ENCODE measurements around the gene TRIM8.

The TRIM8 gene

DNA sequence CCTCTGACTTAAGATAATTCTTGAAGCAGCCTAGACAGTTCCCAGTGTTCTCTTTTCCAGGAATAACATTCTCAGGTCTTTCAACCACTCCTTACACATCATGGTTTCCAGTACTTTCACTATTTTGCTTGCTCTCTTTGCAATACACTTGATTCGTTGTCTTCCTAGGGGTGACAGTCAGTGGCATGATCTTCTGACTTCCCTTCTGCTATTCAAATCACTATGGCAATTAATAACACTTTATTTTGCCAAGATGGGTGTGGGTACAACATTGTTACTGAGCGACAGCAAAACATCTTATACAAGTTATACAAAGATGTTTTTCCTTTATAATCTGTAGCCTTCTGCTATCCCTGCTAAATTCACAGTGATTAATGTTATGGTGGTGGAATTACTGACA, 54.6 kb downstream of the TRIM8 start:
- DNase-seq (ENCODE audit: low read depth in 2 of 2): no peak

DNA sequence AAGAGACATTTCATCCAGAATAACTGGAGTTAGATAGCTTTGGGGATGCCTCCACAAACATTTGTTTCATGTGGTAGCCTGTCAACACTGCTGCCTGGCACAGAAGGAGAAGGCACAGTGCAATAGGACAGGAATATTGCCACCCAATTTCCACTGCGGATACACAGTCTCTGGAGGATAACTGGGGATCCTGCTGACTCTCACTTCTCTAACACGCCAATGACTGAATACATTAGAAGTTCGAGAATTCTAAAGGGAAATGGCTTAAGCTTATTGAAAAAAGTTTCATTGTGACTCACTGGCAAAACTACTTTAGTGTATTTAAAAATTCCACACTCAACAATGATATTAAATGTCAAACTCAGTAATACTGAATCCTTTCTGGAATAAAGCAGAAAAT, 57.0 kb downstream of the TRIM8 start:
- no peak for DNase-seq (ENCODE audit: low read depth in 2 of 2)

DNA sequence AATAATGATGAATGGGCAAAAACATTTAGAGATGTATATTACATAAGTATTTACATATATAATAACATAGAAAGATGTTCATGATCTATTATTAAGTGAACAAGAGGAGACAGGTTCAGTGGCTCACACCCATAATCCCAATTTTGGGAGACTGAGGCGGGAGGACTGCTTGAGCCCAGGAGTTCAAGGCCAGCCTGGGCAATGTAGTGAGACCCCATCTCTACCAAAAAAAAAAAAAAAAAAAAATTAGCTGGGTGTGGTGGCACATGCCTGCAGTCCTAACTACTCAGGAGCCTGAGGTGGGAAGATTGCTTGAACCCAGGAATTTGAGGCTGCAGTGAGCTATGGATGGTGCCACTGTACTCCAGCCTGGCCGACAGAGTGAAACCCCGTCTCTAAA, 57.5 kb downstream of the TRIM8 start:
- no peak for DNase-seq (ENCODE audit: low read depth in 2 of 2)

DNA sequence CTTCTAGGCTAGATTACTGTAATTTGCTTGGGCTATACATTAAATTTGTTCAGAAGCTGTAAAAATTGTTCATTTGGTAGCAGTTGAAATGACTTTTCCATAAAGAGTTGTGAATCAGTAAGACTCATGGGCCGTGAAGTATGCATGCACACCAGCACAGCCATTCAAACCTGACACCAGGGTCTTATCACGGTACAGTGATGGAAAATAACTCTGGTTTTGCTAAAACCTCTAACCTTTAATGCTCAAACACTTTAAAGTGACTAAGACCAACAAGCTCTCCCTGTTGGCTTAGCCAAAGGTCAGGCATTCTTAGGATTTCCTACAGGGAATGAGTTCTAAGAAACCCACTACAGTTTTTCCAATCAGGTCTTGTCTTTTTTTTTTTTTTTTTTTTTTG, 58.5 kb downstream of the TRIM8 start:
- no peak for DNase-seq (ENCODE audit: low read depth in 2 of 2)

DNA sequence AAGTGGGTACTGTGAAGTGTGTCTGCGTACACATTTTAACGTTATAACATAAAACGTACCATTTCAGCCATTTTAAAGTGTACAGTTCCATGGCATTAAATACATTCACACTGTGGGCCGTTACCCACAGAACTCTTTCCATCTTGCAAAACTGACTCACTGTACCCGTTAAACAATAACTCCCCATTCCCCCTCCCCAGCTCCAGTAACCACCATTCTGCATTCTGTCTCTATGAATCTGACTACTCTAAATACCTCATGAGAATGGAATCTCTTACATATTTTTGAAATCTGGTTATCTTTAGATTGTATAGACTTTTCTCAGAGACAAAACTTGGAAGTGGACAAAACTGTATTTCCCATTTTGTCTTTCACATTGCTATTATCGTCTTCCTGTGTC, 60.6 kb downstream of the TRIM8 start:
- no peak for DNase-seq (ENCODE audit: low read depth in 2 of 2)

DNA sequence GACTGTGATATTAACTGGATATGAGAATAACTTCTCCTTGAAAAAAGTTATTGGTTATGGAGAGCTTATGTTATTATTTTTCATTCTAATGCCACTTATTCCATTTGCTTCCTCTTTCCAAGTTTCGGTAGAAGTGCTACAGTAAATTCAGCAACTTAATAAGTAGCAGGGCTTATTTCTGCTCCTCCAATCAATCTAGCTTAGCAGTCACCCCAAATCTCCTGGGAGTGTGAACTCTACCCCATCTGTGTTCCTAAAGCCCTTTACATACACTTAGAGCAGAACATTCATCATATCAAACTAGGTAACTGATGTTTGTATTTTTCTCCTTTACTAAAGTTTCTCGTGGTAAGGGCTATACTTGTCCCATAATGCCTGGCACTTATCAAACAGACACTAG, 61.3 kb downstream of the TRIM8 start:
- no peak for DNase-seq (ENCODE audit: low read depth in 2 of 2)

Data from stimulated activated CD8-positive, alpha-beta memory T cell treated with anti-CD3 and anti-CD28 coated beads, Interleukin-2, amount 100 ng/mL, for 1 hour (primary cell).